ENCODE data around the gene GNAO1. TPM values are rescaled to one million over a fixed set of nuclear protein-coding genes. Genes with fewer than 3 reads are reported as not detected.

Gene GNAO1
- 0.52 to 0.91 TPM (median 0.84 TPM) in 5 replicates for total RNA-seq (2022; extraction: Qiagen RNA extraction)

GRCh38 chr16:56191156-56191815 lies at the start of gene GNAO1:
TSS of gene GNAO1 (plus strand) at chr16:56191489. CDS start at chr16:56192236, 747 bp downstream.

Other genes with a start within 250 kb of the GNAO1 start
- gene AMFR, start 234.1 kb downstream of the GNAO1 start, total RNA-seq (2022; extraction: Qiagen RNA extraction): 65.5 to 74.2 TPM (median 71.1 TPM) in 5 replicates